Measurements from ENCODE around the gene ACVR1.
"Not testable (repeated sequence)": the region's sequence is repeated elsewhere in the genome, so short reads cannot be mapped to it uniquely, and the experiment has no call there.

Gene ACVR1

GRCh38 chr2:157788201-157788600 lies 87.9 kb downstream of the ACVR1 start:
- no peak for DNase-seq

GRCh38 chr2:157787364-157787938 lies 88.7 kb downstream of the ACVR1 start:
- no peak for DNase-seq

- DNase-seq = no peak
Measured at GRCh38 chr2:157786663-157787363, 89.3 kb downstream of the ACVR1 start.

- DNase-seq = no peak
Measured at GRCh38 chr2:157785866-157786662, 90.1 kb downstream of the ACVR1 start.

- DNase-seq = no peak
Measured at GRCh38 chr2:157785200-157785599, 90.9 kb downstream of the ACVR1 start.

- DNase-seq = no peak
Measured at GRCh38 chr2:157784823-157785175, 91.3 kb downstream of the ACVR1 start.

- DNase-seq = no peak
Measured at GRCh38 chr2:157784169-157784822, 91.8 kb downstream of the ACVR1 start.

- no peak for DNase-seq
Measured at GRCh38 chr2:157783245-157783644, 92.9 kb downstream of the ACVR1 start.

GRCh38 chr2:157782057-157782845 lies 93.9 kb downstream of the ACVR1 start:
- DNase-seq = no peak

- no peak for DNase-seq
Measured at GRCh38 chr2:157780211-157780610, 95.9 kb downstream of the ACVR1 start.

- no peak for DNase-seq
Measured at GRCh38 chr2:157779794-157780193, 96.3 kb downstream of the ACVR1 start.

- DNase-seq = no peak
Measured at GRCh38 chr2:157777427-157777826, 98.7 kb downstream of the ACVR1 start.

GRCh38 chr2:157771234-157771633 lies 104.9 kb downstream of the ACVR1 start:
- no peak for DNase-seq

GRCh38 chr2:157769856-157770255 lies 106.3 kb downstream of the ACVR1 start:
- no peak for DNase-seq

- DNase-seq = no peak
Measured at GRCh38 chr2:157764386-157764785, 111.7 kb downstream of the ACVR1 start.

- DNase-seq = no peak
Measured at GRCh38 chr2:157761520-157761919, 114.6 kb downstream of the ACVR1 start.

GRCh38 chr2:157760949-157761348 lies 115.2 kb downstream of the ACVR1 start:
- no peak for DNase-seq

GRCh38 chr2:157759855-157760254 lies 116.3 kb downstream of the ACVR1 start:
- no peak for DNase-seq

GRCh38 chr2:157758586-157758985 lies 117.5 kb downstream of the ACVR1 start:
- DNase-seq = no peak

- DNase-seq = no peak
Measured at GRCh38 chr2:157757500-157757899, 118.6 kb downstream of the ACVR1 start.

- not testable (repeated sequence) for DNase-seq
Measured at GRCh38 chr2:157756447-157756846, 119.7 kb downstream of the ACVR1 start.

GRCh38 chr2:157751462-157752058 lies 124.6 kb downstream of the ACVR1 start:
- DNase-seq = no peak
